ENCODE results near the gene ANTXR2.

The ANTXR2 gene

DNA sequence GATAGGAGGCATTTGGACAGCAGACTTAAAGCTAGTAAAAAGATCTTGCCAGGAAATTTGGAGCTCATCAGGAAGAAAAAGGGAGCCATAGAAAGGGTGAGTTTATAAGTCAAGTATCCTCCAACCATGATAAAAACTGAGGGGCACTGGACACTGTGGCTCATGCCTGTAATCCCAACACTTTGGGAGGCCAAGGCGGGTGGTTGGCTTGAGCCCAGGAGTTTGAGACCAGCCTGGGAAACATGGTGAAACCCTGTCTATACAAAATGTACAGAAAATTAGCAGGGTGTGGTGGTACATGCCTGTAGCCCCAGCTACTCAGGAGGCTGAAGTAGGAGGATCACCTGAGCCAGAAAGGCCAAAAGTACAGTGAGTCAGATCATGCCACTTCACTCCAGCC lies 48.7 kb downstream of the ANTXR2 start:
- H3K36me3 Mint-ChIP-seq (ENCODE audit: insufficient read depth) = peaks cover 21% of the 10 kb centered on the region
- no peak for ATAC-seq (replicated peaks; ENCODE audit: extremely low read depth, poor library complexity, severe bottlenecking)

DNA sequence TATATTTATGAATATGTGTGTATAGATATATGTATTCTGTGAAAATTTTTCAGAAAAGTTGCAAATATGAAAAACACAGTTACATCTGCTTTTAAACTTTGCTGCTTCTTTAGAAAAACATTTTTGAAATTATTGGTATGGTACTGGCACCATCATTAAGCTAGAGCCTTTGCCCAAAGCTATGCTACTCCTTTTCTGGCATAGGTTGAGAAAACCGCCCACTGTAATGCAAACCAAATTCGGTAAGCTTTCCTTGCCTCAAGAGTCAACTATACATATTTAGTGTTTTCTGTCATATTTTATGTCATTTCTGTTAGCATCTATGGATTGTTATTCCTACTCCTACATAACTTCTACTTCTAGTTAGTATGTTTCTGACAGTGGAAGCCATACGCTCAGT lies 50.7 kb downstream of the ANTXR2 start:
- Mint-ChIP-seq H3K9me3 (no peaks in the 10 kb centered on the region), H3K27me3 (no peaks in the 10 kb centered on the region), H3K4me3 (no peak overlapping the region), H3K4me1 (peaks cover 6% of the 10 kb centered on the region), H3K27ac (ENCODE audit: low read depth) (no peak overlapping the region), H3K36me3 (ENCODE audit: insufficient read depth) (peaks cover 23% of the 10 kb centered on the region)
- DNase-seq (ENCODE audit: low spot score in 2 of 2) = no peak
- no peak for ATAC-seq (replicated peaks; ENCODE audit: extremely low read depth, poor library complexity, severe bottlenecking)

More for the DNA sequence above, 48.7 kb downstream of the ANTXR2 start:
- Mint-ChIP-seq H3K27ac (ENCODE audit: low read depth) (peak overlapping the region; percentile 3), H3K9me3 (no peaks in the 10 kb centered on the region), H3K4me1 (peaks cover 6% of the 10 kb centered on the region), H3K4me3 (no peak overlapping the region), H3K27me3 (no peaks in the 10 kb centered on the region)
- no peak for DNase-seq (ENCODE audit: low spot score in 2 of 2)

DNA sequence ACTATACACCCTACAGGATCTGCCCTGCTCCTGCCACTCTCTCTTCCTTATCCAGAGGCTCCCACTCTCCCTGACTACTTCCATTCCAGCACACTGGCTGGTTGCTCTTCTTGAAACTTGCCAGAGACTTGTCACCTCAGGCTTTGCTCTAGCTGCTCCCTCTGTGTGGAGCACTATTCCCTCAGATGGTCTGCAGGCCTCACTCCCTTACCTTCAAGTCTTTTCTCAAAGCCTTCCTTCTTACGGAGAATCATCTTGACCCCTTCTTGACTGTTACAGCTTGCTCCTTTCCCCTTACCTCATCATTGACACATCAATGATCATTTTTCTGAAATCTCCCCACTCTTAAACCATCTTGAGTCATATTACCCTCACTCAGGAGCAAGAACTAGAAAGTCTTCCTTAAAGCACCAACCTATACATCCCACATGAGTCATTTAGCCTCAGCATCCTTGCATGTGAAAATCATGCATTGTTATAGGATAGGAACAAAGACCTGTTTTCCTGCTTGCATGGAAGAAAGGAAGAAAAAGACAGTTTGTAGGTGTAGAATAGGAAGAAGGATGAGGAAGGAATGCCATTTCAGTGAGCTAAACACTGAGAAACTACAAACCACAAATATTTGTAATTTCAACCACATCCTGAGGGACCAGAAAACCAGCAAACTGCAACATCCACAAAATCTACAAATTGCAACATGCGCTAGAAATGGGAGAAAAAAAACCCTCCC lies 55.7 kb downstream of the ANTXR2 start:
- Mint-ChIP-seq H3K27ac (ENCODE audit: low read depth) (no peak overlapping the region), H3K36me3 (ENCODE audit: insufficient read depth) (peaks cover 7% of the 10 kb centered on the region), H3K4me3 (no peak overlapping the region), H3K27me3 (no peaks in the 10 kb centered on the region), H3K4me1 (no peaks in the 10 kb centered on the region), H3K9me3 (no peaks in the 10 kb centered on the region)
- ATAC-seq (replicated peaks; ENCODE audit: extremely low read depth, poor library complexity, severe bottlenecking) = no peak
- DNase-seq (ENCODE audit: low spot score in 2 of 2) = no peak

DNA sequence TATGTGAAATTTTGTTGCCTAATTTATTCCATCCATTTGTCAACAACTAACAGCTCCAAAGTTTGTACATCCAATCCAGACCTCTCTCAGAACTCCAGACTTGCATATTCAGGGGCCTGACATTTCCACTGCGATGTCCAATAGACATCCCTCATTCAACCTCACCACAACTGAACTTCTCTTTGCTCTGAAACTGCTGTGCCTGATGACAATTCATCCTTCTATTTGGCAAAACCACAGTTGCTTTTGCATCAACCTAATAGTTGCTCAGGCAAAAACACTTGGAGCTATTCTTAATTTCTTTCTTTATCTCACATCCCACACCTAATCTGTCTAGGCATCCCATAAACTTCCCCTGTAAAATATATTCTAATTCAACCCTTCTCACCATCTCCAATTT lies 56.5 kb downstream of the ANTXR2 start:
- Mint-ChIP-seq H3K4me3 (no peak overlapping the region), H3K9me3 (no peaks in the 10 kb centered on the region), H3K4me1 (no peaks in the 10 kb centered on the region), H3K27me3 (no peaks in the 10 kb centered on the region), H3K27ac (ENCODE audit: low read depth) (no peak overlapping the region), H3K36me3 (ENCODE audit: insufficient read depth) (peaks cover 3% of the 10 kb centered on the region)
- ATAC-seq (replicated peaks; ENCODE audit: extremely low read depth, poor library complexity, severe bottlenecking) = no peak
- DNase-seq (ENCODE audit: low spot score in 2 of 2) = no peak

DNA sequence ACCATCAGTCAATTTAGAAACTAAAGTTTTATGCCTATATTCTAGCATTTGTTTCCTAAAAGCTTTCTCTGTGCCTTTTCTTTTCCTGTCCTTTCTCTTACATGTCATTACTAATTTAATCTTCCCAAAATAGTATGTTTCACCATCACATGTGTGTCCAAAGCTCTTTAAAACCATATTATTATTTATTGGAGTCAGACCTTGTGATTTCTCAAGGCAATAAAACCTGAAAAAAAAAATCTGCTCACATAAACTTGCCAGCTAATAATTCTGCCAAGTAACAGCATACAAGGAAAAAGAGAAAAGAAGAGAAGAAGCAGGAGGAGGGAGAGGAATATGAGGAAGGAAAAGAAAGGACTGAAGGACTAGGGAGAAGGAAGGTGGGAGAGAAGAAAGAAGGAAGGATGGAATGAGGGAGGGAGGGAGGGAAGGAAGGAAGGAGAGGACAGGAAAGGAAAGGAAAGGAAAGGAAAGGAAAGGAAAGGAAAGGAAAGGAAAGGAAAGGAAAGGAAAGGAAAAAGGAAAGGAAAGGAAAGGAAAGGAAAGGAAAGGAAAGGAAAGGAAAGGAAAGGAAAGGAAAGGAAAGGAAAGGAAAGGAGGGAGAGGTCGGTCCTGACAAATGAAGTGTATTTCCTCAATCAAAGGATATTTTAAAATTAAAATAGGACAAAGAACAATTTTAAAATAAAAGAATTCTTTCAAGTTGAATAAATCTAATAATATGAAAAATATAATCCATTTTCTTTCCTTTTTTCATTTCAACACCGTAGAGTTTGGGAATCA lies 57.4 kb downstream of the ANTXR2 start:
- H3K4me3 Mint-ChIP-seq = no peak overlapping the region
- H3K36me3 Mint-ChIP-seq (ENCODE audit: insufficient read depth) = peaks cover 2% of the 10 kb centered on the region
- H3K4me1 Mint-ChIP-seq = peaks cover 5% of the 10 kb centered on the region
- H3K27me3 Mint-ChIP-seq = no peaks in the 10 kb centered on the region
- DNase-seq (ENCODE audit: low spot score in 2 of 2) (no peak), ATAC-seq (replicated peaks; ENCODE audit: extremely low read depth, poor library complexity, severe bottlenecking) (no peak)
- no peak overlapping the region for H3K27ac Mint-ChIP-seq (ENCODE audit: low read depth)
- H3K9me3 Mint-ChIP-seq = no peaks in the 10 kb centered on the region

DNA sequence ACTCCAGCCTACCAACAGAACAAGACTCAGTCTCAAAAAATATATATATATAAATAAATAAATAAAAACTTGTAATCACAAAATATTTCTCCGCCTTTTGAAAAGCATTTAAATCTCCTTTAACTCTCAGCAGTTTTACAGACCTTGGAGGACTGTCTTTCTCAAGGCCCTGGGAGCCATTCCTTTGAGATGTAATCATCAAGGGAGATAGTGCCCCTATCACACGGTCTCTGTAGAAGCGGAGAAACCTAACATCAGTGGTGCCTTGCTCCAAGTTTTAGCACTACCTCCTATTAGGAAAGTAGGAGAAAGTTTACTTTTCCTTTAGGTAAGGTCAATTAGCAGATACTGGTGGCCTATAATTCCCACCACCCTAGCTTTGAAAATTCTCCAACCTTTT lies 58.5 kb downstream of the ANTXR2 start:
- Mint-ChIP-seq H3K9me3 (no peaks in the 10 kb centered on the region), H3K27me3 (no peaks in the 10 kb centered on the region), H3K27ac (ENCODE audit: low read depth) (no peak overlapping the region), H3K4me1 (peaks cover 14% of the 10 kb centered on the region), H3K36me3 (ENCODE audit: insufficient read depth) (peaks cover 4% of the 10 kb centered on the region), H3K4me3 (no peak overlapping the region)
- no peak for DNase-seq (ENCODE audit: low spot score in 2 of 2)
- ATAC-seq (replicated peaks; ENCODE audit: extremely low read depth, poor library complexity, severe bottlenecking) = no peak

DNA sequence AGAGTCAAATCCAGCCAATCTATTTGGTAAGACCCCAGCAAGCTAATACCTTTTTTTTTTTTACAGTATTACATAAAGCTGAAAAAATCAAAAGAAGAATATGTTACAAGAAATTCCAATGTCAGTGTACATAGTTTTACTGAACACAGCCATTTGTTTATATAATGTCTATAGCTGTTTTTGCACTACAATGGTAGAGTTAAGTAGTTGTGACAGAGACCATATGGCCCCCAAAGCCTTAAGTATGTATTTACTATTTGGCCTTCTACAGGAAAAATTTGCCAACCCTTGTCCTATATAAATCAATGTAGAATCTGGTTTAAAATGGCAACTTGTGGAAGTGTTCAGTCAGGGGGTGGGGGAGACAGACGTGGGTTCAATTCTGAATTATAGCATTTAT lies 60.7 kb downstream of the ANTXR2 start:
- ATAC-seq (replicated peaks; ENCODE audit: extremely low read depth, poor library complexity, severe bottlenecking) (no peak), DNase-seq (ENCODE audit: low spot score in 2 of 2) (no peak)
- peaks cover 32% of the 10 kb centered on the region for H3K4me1 Mint-ChIP-seq
- no peak overlapping the region for H3K4me3 Mint-ChIP-seq
- H3K9me3 Mint-ChIP-seq = no peaks in the 10 kb centered on the region
- peaks cover 2% of the 10 kb centered on the region for H3K36me3 Mint-ChIP-seq (ENCODE audit: insufficient read depth)
- H3K27ac Mint-ChIP-seq (ENCODE audit: low read depth) = no peak overlapping the region
- no peaks in the 10 kb centered on the region for H3K27me3 Mint-ChIP-seq

DNA sequence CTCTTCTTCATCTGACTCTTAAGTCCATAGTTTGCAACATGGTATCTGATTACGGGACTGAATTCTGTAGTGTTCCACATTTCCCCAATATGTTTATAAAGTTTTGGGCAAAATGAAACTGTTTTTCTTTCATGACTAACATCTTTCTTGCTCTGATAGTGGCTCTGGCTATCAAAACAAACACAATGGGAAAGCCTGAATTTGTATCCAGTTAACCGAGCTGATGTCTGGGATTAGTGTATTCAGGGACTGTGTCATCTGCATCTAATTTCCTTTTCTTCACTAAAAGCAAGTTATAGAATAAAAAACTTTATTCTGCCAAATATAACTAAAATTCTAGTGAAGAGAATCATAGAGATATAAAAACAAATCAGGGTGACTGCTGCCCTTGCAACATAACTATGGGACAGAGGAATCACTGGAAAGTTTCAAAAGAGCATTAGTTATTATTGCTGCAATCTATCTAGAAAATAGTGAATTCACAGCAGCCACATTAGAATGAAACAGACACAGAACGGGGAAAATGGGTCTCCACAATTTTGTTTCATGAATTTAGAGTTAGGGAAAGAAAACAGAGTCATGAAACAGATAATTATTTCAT lies 61.3 kb downstream of the ANTXR2 start:
- no peaks in the 10 kb centered on the region for H3K27me3 Mint-ChIP-seq
- H3K4me1 Mint-ChIP-seq = peaks cover 38% of the 10 kb centered on the region
- DNase-seq (ENCODE audit: low spot score in 2 of 2) (no peak), ATAC-seq (replicated peaks; ENCODE audit: extremely low read depth, poor library complexity, severe bottlenecking) (no peak)
- H3K36me3 Mint-ChIP-seq (ENCODE audit: insufficient read depth) = peaks cover 2% of the 10 kb centered on the region
- no peaks in the 10 kb centered on the region for H3K9me3 Mint-ChIP-seq
- H3K4me3 Mint-ChIP-seq = no peak overlapping the region
- H3K27ac Mint-ChIP-seq (ENCODE audit: low read depth) = peak overlapping the region; percentile 35

DNA sequence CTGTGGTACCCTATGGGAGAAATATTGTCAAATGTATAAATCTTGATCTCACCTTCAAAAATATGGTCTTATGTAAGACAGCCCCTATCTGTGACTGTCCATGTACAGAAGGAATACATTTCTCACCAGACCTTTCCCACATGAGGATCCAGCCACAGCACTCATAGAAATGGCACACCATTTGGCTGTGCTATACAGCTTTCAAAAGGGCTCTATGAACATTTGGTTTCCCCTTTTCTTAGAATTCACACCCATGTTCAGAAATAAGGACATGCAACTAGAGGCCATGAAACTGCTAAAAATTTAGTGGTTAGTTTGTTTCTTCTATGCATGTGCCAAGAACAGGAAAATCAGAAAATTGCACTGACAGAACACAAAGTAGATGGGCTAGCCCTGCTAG lies 62.7 kb downstream of the ANTXR2 start:
- Mint-ChIP-seq H3K36me3 (ENCODE audit: insufficient read depth) (peaks cover 2% of the 10 kb centered on the region), H3K27ac (ENCODE audit: low read depth) (no peak overlapping the region), H3K27me3 (no peaks in the 10 kb centered on the region), H3K9me3 (no peaks in the 10 kb centered on the region), H3K4me1 (peaks cover 52% of the 10 kb centered on the region), H3K4me3 (no peak overlapping the region)
- ATAC-seq (replicated peaks; ENCODE audit: extremely low read depth, poor library complexity, severe bottlenecking) = no peak
- DNase-seq (ENCODE audit: low spot score in 2 of 2) = no peak

DNA sequence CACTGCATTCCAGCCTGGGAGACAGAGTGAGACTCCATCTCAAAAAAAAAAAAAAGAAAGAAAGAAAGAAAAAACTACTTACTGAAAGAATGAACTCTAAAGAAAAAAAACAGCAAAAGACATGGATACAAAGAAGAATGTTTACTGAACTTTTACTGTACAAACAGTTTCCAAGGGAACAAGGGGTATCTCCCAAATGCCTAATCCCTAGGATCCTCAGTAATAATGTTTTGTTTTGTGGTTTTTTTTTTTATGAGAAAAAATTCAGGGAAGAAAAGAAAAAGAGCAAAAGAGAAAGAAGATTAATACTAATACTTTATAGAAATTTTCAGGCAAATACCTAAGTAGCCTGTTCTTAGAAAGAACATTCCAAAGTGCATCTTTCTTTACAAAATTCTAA lies 63.2 kb downstream of the ANTXR2 start:
- ATAC-seq (replicated peaks; ENCODE audit: extremely low read depth, poor library complexity, severe bottlenecking) (no peak), DNase-seq (ENCODE audit: low spot score in 2 of 2) (no peak)
- H3K27me3 Mint-ChIP-seq = no peaks in the 10 kb centered on the region
- no peak overlapping the region for H3K4me3 Mint-ChIP-seq
- peaks cover 53% of the 10 kb centered on the region for H3K4me1 Mint-ChIP-seq
- H3K36me3 Mint-ChIP-seq (ENCODE audit: insufficient read depth) = peaks cover 2% of the 10 kb centered on the region
- H3K27ac Mint-ChIP-seq (ENCODE audit: low read depth) = peak overlapping the region; percentile 66
- no peaks in the 10 kb centered on the region for H3K9me3 Mint-ChIP-seq

DNA sequence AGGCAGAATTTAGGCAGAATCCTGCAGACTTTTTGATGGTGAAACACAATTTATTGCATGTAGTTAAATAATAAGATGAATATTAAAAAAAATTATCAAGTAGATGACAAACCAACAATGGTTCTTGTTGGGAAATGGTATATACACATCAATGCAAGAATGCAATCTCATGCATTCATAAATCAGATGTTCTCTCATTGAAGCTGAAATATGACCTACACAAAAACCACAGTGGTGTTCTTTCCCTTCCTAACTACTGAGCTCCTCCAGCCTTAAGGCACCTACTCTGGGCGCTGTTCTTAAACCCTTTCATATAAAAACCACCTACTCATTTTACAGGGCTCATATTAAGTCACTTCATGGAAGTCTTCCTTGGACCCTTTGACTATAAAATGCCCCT lies 64.1 kb downstream of the ANTXR2 start:
- H3K36me3 Mint-ChIP-seq (ENCODE audit: insufficient read depth) = peaks cover 5% of the 10 kb centered on the region
- H3K4me1 Mint-ChIP-seq = peaks cover 53% of the 10 kb centered on the region
- DNase-seq (ENCODE audit: low spot score in 2 of 2) = no peak
- H3K9me3 Mint-ChIP-seq = peaks cover 6% of the 10 kb centered on the region
- no peak for ATAC-seq (replicated peaks; ENCODE audit: extremely low read depth, poor library complexity, severe bottlenecking)
- peak overlapping the region; percentile 66 for H3K27ac Mint-ChIP-seq (ENCODE audit: low read depth)
- H3K4me3 Mint-ChIP-seq = no peak overlapping the region
- H3K27me3 Mint-ChIP-seq = no peaks in the 10 kb centered on the region

DNA sequence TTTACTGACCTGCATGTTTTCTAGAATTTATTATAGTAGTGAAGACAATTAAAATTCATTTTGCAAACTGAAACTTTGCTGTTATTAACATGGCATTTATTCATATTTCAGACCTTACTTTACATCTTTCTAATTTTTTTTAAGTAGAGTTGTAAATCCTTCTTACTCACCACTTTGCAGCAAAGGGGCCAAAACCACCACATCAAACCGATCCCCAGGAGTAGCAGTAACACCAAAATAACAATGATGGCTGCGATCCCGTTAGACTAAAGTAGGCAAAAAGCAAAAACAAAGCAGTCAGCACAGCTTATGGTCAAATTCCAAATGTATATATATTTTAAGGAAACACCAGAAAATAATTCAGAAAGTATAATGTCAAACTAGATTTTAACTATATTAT lies 64.7 kb downstream of the ANTXR2 start:
- no peak for DNase-seq (ENCODE audit: low spot score in 2 of 2)
- H3K36me3 Mint-ChIP-seq (ENCODE audit: insufficient read depth) = peaks cover 5% of the 10 kb centered on the region
- peak overlapping the region; percentile 10 for H3K4me3 Mint-ChIP-seq
- peaks cover 53% of the 10 kb centered on the region for H3K4me1 Mint-ChIP-seq
- no peaks in the 10 kb centered on the region for H3K27me3 Mint-ChIP-seq
- H3K27ac Mint-ChIP-seq (ENCODE audit: low read depth) = peak overlapping the region; percentile 73
- H3K9me3 Mint-ChIP-seq = peaks cover 6% of the 10 kb centered on the region
- ATAC-seq (replicated peaks; ENCODE audit: extremely low read depth, poor library complexity, severe bottlenecking) = no peak

DNA sequence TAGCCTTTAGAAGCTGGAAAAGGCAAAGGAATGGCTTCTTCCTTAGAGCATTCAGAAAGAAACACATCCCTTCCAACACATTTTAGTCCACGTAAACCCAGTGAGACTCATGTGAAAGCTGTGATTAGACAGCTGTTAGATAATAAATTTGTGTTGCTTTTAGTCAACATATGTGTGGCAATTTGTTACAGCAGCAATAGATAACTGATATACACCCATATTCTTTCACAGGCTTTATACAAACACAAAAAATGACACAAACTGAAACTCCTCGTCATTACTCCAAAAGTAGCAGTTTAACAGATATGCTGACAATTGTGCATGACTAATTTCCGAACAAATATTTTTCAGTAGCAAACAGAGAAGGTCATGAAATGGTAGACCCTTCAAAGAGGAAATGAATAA lies 65.3 kb downstream of the ANTXR2 start:
- peak; percentile 15 for ATAC-seq (replicated peaks; ENCODE audit: extremely low read depth, poor library complexity, severe bottlenecking)
- no peak for DNase-seq (ENCODE audit: low spot score in 2 of 2)
- Mint-ChIP-seq H3K4me1 (peaks cover 53% of the 10 kb centered on the region), H3K4me3 (peak overlapping the region; percentile 10), H3K9me3 (peaks cover 6% of the 10 kb centered on the region), H3K36me3 (ENCODE audit: insufficient read depth) (peaks cover 5% of the 10 kb centered on the region), H3K27ac (ENCODE audit: low read depth) (peak overlapping the region; percentile 73), H3K27me3 (no peaks in the 10 kb centered on the region)

Measured in central memory CD8-positive, alpha-beta T cell (primary cell).